Measurements from ENCODE around the gene PCDHGA9. TPM values are rescaled to one million over a fixed set of nuclear protein-coding genes. Genes with fewer than 3 reads are reported as not detected.

The PCDHGA9 gene
- total RNA-seq, 1 donor from 2014 or later = 2.3 TPM

DNA sequence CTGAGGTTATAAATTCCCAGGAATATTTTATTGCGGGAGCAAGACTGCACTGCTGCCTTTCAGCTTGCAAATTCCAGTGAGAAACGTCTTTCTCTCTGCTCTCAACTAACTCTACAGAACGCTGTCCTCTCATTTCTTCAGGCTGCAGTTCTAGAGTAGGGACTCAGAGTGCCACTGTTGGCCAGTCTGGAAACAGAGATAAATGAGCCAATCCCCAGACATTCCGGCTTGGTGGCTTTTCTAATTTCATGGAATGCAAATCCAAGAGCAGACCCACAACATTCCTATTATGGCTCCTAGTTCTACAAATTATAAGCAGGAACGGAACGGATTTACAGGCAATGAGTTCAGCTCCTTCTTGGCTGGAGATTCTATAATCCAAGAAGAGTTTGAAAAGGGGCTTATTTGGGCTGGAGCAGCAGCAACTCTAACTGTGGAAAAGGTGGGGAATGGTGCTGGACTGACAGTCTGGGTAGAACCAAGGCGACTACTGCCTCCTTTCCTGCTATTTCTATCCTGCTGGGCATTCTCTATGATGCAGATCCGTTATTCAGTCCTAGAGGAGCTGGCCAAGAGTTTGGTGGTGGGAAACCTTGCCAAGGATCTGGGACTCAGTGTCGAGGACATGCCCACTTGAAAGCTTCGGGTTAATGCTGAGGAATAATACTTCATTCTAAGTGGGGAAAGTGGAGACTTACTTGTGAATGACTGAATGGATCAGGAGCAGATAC, 37.0 kb downstream of the PCDHGA9 start:
- no peak for DNase-seq (ENCODE audit: low spot score in 2 of 2, unreplicated experiment in 2 of 2)
- Mint-ChIP-seq H3K27ac (no peak overlapping the region), H3K36me3 (peaks cover 75% of the 10 kb centered on the region), H3K9me3 (peaks cover 67% of the 10 kb centered on the region), H3K4me1 (no peaks in the 10 kb centered on the region), H3K27me3 (ENCODE audit: low read depth) (no peaks in the 10 kb centered on the region), H3K4me3 (no peak overlapping the region)
- TF ChIP-seq, protein P1, sequence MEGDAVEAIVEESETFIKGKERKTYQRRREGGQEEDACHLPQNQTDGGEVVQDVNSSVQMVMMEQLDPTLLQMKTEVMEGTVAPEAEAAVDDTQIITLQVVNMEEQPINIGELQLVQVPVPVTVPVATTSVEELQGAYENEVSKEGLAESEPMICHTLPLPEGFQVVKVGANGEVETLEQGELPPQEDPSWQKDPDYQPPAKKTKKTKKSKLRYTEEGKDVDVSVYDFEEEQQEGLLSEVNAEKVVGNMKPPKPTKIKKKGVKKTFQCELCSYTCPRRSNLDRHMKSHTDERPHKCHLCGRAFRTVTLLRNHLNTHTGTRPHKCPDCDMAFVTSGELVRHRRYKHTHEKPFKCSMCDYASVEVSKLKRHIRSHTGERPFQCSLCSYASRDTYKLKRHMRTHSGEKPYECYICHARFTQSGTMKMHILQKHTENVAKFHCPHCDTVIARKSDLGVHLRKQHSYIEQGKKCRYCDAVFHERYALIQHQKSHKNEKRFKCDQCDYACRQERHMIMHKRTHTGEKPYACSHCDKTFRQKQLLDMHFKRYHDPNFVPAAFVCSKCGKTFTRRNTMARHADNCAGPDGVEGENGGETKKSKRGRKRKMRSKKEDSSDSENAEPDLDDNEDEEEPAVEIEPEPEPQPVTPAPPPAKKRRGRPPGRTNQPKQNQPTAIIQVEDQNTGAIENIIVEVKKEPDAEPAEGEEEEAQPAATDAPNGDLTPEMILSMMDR (IDR thresholded peaks at IDR 0.05; ENCODE audit: unreplicated experiment) = no peak

DNA sequence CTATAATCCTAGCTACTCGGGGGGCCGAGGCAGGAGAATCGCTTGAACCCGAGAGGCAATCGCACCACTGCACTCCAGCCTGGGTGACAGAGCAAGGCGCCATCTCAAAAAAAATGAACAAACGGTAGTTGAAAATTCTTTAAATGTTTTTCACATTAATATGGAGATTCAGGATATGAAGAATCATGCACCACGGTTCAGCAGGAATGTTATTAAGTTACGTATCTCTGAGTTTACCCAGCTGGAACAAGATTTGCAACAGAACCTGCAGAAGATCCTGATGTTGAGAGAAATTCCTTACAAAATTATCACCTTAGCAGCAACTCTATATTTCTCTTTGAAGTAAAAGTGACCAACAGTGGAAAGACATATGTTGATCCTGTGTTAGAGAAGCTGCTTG, 37.8 kb downstream of the PCDHGA9 start:
- Mint-ChIP-seq H3K27me3 (ENCODE audit: low read depth) (no peaks in the 10 kb centered on the region), H3K4me3 (no peak overlapping the region), H3K27ac (no peak overlapping the region), H3K9me3 (peaks cover 67% of the 10 kb centered on the region), H3K36me3 (peaks cover 75% of the 10 kb centered on the region), H3K4me1 (no peaks in the 10 kb centered on the region)
- TF ChIP-seq, protein P1 (IDR thresholded peaks at IDR 0.05; ENCODE audit: unreplicated experiment) = no peak
- no peak for DNase-seq (ENCODE audit: low spot score in 2 of 2, unreplicated experiment in 2 of 2)

DNA sequence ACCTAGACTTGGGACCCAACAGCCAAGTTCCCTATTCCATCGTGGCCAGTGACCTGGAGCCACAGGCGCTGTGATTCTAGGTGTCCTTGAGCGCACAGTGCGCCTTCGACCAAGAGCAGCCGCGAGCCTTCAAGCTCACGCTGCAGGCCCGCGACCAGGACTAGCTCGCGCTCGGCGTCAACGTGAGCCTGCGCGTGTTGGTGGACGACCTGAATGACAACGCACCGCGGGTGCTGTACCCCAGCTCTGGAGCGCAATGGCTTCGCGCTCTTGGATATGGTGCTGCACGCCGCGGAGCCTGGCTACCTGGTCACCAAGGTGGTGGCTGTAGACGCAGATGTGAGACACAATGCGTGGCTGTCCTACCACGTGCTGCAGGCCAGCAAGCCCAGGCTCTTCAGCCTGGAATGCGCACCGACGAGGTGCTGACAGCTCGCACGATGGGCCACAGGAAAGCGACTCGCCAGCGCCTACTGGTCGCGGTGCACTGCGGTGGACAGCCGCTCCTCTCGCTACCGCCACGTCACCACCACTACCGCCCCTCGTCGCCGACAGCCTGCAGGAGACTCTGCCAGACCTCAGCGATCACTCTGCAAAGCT, 39.1 kb downstream of the PCDHGA9 start:
- H3K4me3 Mint-ChIP-seq = no peak overlapping the region
- peaks cover 72% of the 10 kb centered on the region for H3K36me3 Mint-ChIP-seq
- no peaks in the 10 kb centered on the region for H3K27me3 Mint-ChIP-seq (ENCODE audit: low read depth)
- DNase-seq (ENCODE audit: low spot score in 2 of 2, unreplicated experiment in 2 of 2) = no peak
- H3K27ac Mint-ChIP-seq = no peak overlapping the region
- no peaks in the 10 kb centered on the region for H3K4me1 Mint-ChIP-seq
- H3K9me3 Mint-ChIP-seq = peaks cover 64% of the 10 kb centered on the region
- TF ChIP-seq, protein P1 (IDR thresholded peaks at IDR 0.05; ENCODE audit: unreplicated experiment) = no peak

Other genes starting within 250 kb of the PCDHGA9 start
- gene PCDHB7, start 230.1 kb upstream of the PCDHGA9 start, total RNA-seq = 1.4 to 1.8 TPM (median 1.6 TPM) in 3 replicates
- 2.3 to 2.4 TPM (median 2.4 TPM) in 3 replicates for gene PCDHB8, start 225.0 kb upstream of the PCDHGA9 start, total RNA-seq
- 23.5 to 24.6 TPM (median 24.4 TPM) in 3 replicates for gene PCDHB16, start 220.4 kb upstream of the PCDHGA9 start, total RNA-seq
- gene PCDHB9, start 215.6 kb upstream of the PCDHGA9 start, total RNA-seq = 14.5 to 16.0 TPM (median 15.1 TPM) in 3 replicates
- gene PCDHB10, start 210.4 kb upstream of the PCDHGA9 start, total RNA-seq = 10.8 to 11.9 TPM (median 11.7 TPM) in 3 replicates
- gene PCDHB11, start 203.2 kb upstream of the PCDHGA9 start, total RNA-seq = 6.1 to 6.6 TPM (median 6.4 TPM) in 3 replicates
- 5.8 to 6.4 TPM (median 6.1 TPM) in 3 replicates for gene PCDHB12, start 194.1 kb upstream of the PCDHGA9 start, total RNA-seq
- gene PCDHB13, start 188.9 kb upstream of the PCDHGA9 start, total RNA-seq = 7.8 to 8.0 TPM (median 8.0 TPM) in 3 replicates
- gene PCDHB14, start 179.4 kb upstream of the PCDHGA9 start, total RNA-seq = 7.1 to 8.6 TPM (median 7.7 TPM) in 3 replicates
- gene PCDHB15, start 157.4 kb upstream of the PCDHGA9 start, total RNA-seq = 2.2 to 2.4 TPM (median 2.3 TPM) in 3 replicates
- gene SLC25A2, start 98.7 kb upstream of the PCDHGA9 start, total RNA-seq = 1.3 to 1.6 TPM (median 1.6 TPM) in 3 replicates
- gene TAF7, start 82.0 kb upstream of the PCDHGA9 start, total RNA-seq = 97.2 to 103 TPM (median 99.6 TPM) in 3 replicates
- 0.22 to 0.47 TPM (median 0.34 TPM) in 3 replicates for gene PCDHGA1, start 72.3 kb upstream of the PCDHGA9 start, total RNA-seq
- gene PCDHGA2, start 64.0 kb upstream of the PCDHGA9 start, total RNA-seq = 0.11 to 0.33 TPM (median 0.32 TPM) in 3 replicates
- gene PCDHGA3, start 58.9 kb upstream of the PCDHGA9 start, total RNA-seq = 0.07 to 0.16 TPM (median 0.13 TPM) in 3 replicates
- 1.7 to 2.0 TPM (median 2.0 TPM) in 3 replicates for gene PCDHGB1, start 52.7 kb upstream of the PCDHGA9 start, total RNA-seq
- gene PCDHGA4, start 47.8 kb upstream of the PCDHGA9 start, total RNA-seq = 0.86 to 1.2 TPM (median 1.1 TPM) in 3 replicates
- gene PCDHGB2, start 42.8 kb upstream of the PCDHGA9 start, total RNA-seq = 0.86 to 1.3 TPM (median 1.2 TPM) in 3 replicates
- gene PCDHGA5, start 38.6 kb upstream of the PCDHGA9 start, total RNA-seq = 0.51 to 0.66 TPM (median 0.52 TPM) in 3 replicates
- 0.59 to 0.74 TPM (median 0.64 TPM) in 3 replicates for gene PCDHGB3, start 32.5 kb upstream of the PCDHGA9 start, total RNA-seq
- 0.25 to 0.60 TPM (median 0.57 TPM) in 3 replicates for gene PCDHGA6, start 28.9 kb upstream of the PCDHGA9 start, total RNA-seq
- 0.33 to 0.43 TPM (median 0.38 TPM) in 3 replicates for gene PCDHGA7, start 20.0 kb upstream of the PCDHGA9 start, total RNA-seq
- 31.0 to 35.5 TPM (median 33.0 TPM) in 3 replicates for gene PCDHGB4, start 15.1 kb upstream of the PCDHGA9 start, total RNA-seq
- gene PCDHGA8, start 10.1 kb upstream of the PCDHGA9 start, total RNA-seq = 2.6 to 2.9 TPM (median 2.7 TPM) in 3 replicates
- 3.3 to 4.5 TPM (median 3.9 TPM) in 3 replicates for gene PCDHGB5, start 4.8 kb upstream of the PCDHGA9 start, total RNA-seq
- gene PCDHGB6, start 5.2 kb downstream of the PCDHGA9 start, total RNA-seq = 74.0 to 76.3 TPM (median 75.7 TPM) in 3 replicates
- gene PCDHGA10, start 10.2 kb downstream of the PCDHGA9 start, total RNA-seq = 30.7 to 33.4 TPM (median 32.1 TPM) in 3 replicates
- 14.1 to 16.4 TPM (median 14.9 TPM) in 3 replicates for gene PCDHGB7, start 14.9 kb downstream of the PCDHGA9 start, total RNA-seq
- gene PCDHGA11, start 18.3 kb downstream of the PCDHGA9 start, total RNA-seq = 5.7 to 6.0 TPM (median 6.0 TPM) in 3 replicates
- 4.1 to 5.2 TPM (median 4.5 TPM) in 3 replicates for gene PCDHGA12, start 27.7 kb downstream of the PCDHGA9 start, total RNA-seq
- 80.2 to 82.9 TPM (median 80.6 TPM) in 3 replicates for gene PCDHGC3, start 73.2 kb downstream of the PCDHGA9 start, total RNA-seq
- 5.2 to 6.2 TPM (median 5.2 TPM) in 3 replicates for gene PCDHGC4, start 82.3 kb downstream of the PCDHGA9 start, total RNA-seq
- 2.6 to 3.5 TPM (median 3.5 TPM) in 3 replicates for gene PCDHGC5, start 86.3 kb downstream of the PCDHGA9 start, total RNA-seq
- 43.0 to 43.9 TPM (median 43.6 TPM) in 3 replicates for gene DIAPH1, start 216.2 kb downstream of the PCDHGA9 start, total RNA-seq
- gene HDAC3, start 234.1 kb downstream of the PCDHGA9 start, total RNA-seq = 96.0 to 108 TPM (median 102 TPM) in 3 replicates
- gene RELL2, start 234.2 kb downstream of the PCDHGA9 start, total RNA-seq = 3.9 to 4.6 TPM (median 4.6 TPM) in 3 replicates
- 48.6 to 52.0 TPM (median 51.5 TPM) in 3 replicates for gene FCHSD1, start 248.6 kb downstream of the PCDHGA9 start, total RNA-seq

Measured in mesothelial cell of epicardium (in vitro differentiated cells).